Stomach (tissue), 4 donors: ENCODE measurements around the gene FBXO48.
"Not testable (repeated sequence)": the region's sequence is repeated elsewhere in the genome, so short reads cannot be mapped to it uniquely, and the experiment has no call there.

ENCODE experiments used
- POLR2A ChIP-seq, 4 donors: fragments of 450-650 bp; IDR thresholded peaks; one replicate each; pipeline ENCODE4 v1.6.1; 2016; ENCODE audit warnings: antibody characterized with exemption in 4 of 4, control low read depth in 2 of 4, mild to moderate bottlenecking in 1 of 4, moderate library complexity in 1 of 4
- TF ChIP-seq, protein P1 (sequence below), 7 experiments: fragments of 450-650 bp in 4 of 7; fragments of 200-600 bp in 3 of 7; sonication (generic) in 3 of 7; IDR thresholded peaks; one replicate each; pipeline ENCODE4 v1.5.1; 2016 to 2019; ENCODE audit warnings: antibody characterized with exemption in 7 of 7, control low read depth in 2 of 7, mild to moderate bottlenecking in 1 of 7

DNA sequence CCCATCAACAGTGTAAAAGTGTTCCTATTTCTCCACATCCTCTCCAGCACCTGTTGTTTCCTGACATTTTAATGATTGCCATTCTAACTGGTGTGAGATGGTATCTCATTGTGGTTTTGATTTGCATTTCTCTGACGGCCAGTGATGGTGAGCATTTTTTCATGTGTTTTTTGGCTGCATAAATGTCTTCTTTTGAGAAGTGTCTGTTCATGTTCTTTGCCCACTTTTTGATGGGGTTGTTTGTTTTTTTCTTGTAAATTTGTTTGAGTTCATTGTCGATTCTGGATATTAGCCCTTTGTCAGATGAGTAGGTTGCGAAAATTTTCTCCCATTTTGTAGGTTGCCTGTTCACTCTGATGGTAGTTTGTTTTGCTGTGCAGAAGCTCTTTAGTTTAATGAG, 20.7 kb downstream of the FBXO48 start:
- TF ChIP-seq, protein P1, sequence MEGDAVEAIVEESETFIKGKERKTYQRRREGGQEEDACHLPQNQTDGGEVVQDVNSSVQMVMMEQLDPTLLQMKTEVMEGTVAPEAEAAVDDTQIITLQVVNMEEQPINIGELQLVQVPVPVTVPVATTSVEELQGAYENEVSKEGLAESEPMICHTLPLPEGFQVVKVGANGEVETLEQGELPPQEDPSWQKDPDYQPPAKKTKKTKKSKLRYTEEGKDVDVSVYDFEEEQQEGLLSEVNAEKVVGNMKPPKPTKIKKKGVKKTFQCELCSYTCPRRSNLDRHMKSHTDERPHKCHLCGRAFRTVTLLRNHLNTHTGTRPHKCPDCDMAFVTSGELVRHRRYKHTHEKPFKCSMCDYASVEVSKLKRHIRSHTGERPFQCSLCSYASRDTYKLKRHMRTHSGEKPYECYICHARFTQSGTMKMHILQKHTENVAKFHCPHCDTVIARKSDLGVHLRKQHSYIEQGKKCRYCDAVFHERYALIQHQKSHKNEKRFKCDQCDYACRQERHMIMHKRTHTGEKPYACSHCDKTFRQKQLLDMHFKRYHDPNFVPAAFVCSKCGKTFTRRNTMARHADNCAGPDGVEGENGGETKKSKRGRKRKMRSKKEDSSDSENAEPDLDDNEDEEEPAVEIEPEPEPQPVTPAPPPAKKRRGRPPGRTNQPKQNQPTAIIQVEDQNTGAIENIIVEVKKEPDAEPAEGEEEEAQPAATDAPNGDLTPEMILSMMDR (IDR thresholded peaks at IDR 0.05), result not testable (repeated sequence)
- TF ChIP-seq POLR2A (IDR thresholded peaks at IDR 0.05), result not testable (repeated sequence)
